ENCODE results near the gene APOBR. TPM values are rescaled to one million over a fixed set of nuclear protein-coding genes. Genes with fewer than 3 reads are reported as not detected.
A peak's percentile ranks its signal among the peaks of the same experiment; 100 is the strongest.

Gene APOBR
- total RNA-seq, 1 donor from 2014 or later, result 2.5 TPM

GRCh38 chr16:28491970-28492474 is 2.4 kb upstream of the APOBR start, which contains the start of gene CLN3:
Gene CLN3, minus strand, starts transcription at chr16:28492074. Its CDS starts 315 bp downstream, at chr16:28491759.
- DNase-seq (ENCODE audit: extremely low spot score in 2 of 2), result peak in 1 of 2 donors; percentile 94
- Histone ChIP-seq H3K27ac (peak within 1 kb of the TSS; percentile 80), H3K36me3 (peaks cover 0 to 20% of the 10 kb centered on the region in 2 donors), H3K9me3 (no peaks in the 10 kb centered on the region), H3K4me3 (peak within 1 kb of the TSS; percentile 85 to 95), H3K4me1 (peaks cover 22% of the 10 kb centered on the region), H3K27me3 (no peaks in the 10 kb centered on the region)
- TF ChIP-seq POLR2AphosphoS5 (IDR thresholded peaks at IDR 0.05; ENCODE audit: insufficient read depth in 1 of 2, low read depth in 1 of 2) (peak; percentile 84 to 96), CTCF (IDR thresholded peaks at IDR 0.05) (no peak), POLR2A (IDR thresholded peaks at IDR 0.05) (peak in 1 of 2 donors; percentile 36)
- intact Hi-C loops (cut with DNase I), result loop anchor here (5.0 kb wide), 2 partner anchors 45 to 60 kb away; partner anchors contain the start of genes NUPR1 and SGF29

GRCh38 chr16:28492511-28492910 is 1.9 kb upstream of the APOBR start:
- no peaks in the 10 kb centered on the region for H3K27me3 ChIP-seq
- DNase-seq (ENCODE audit: extremely low spot score in 2 of 2), result no peak
- peaks cover 0 to 18% of the 10 kb centered on the region in 2 donors for H3K36me3 ChIP-seq
- H3K4me3 ChIP-seq, result peak overlapping the region; percentile 85 to 95
- TF ChIP-seq CTCF (IDR thresholded peaks at IDR 0.05) (no peak), POLR2A (IDR thresholded peaks at IDR 0.05) (no peak), POLR2AphosphoS5 (IDR thresholded peaks at IDR 0.05; ENCODE audit: insufficient read depth in 1 of 2, low read depth in 1 of 2) (no peak)
- H3K9me3 ChIP-seq, result no peaks in the 10 kb centered on the region
- H3K27ac ChIP-seq, result peak overlapping the region; percentile 80
- intact Hi-C loops (cut with DNase I), result loop anchor here (5.0 kb wide), 2 partner anchors 45 to 60 kb away; partner anchors contain the start of genes NUPR1 and SGF29
- H3K4me1 ChIP-seq, result peaks cover 22% of the 10 kb centered on the region

GRCh38 chr16:28495098-28495793 is 803 bp downstream of the APOBR start:
- Histone ChIP-seq H3K9me3 (no peaks in the 10 kb centered on the region), H3K36me3 (no peaks in the 10 kb centered on the region), H3K4me1 (peaks cover 12% of the 10 kb centered on the region), H3K27ac (no peak overlapping the region), H3K27me3 (no peaks in the 10 kb centered on the region), H3K4me3 (peak overlapping the region in 1 of 2 donors; percentile 16)
- TF ChIP-seq POLR2AphosphoS5 (IDR thresholded peaks at IDR 0.05; ENCODE audit: insufficient read depth in 1 of 2, low read depth in 1 of 2), result no peak
- no peak for TF ChIP-seq POLR2A (IDR thresholded peaks at IDR 0.05)
- no peak for TF ChIP-seq CTCF (IDR thresholded peaks at IDR 0.05)
- intact Hi-C loops (cut with DNase I), result no loop called here
- DNase-seq (ENCODE audit: extremely low spot score in 2 of 2), result no peak

GRCh38 chr16:28495795-28496749 is 1.6 kb downstream of the APOBR start:
- intact Hi-C loops (cut with DNase I), result no loop called here
- Histone ChIP-seq H3K27me3 (no peaks in the 10 kb centered on the region), H3K4me3 (no peak overlapping the region), H3K27ac (no peak overlapping the region), H3K36me3 (no peaks in the 10 kb centered on the region), H3K4me1 (peaks cover 3% of the 10 kb centered on the region), H3K9me3 (no peaks in the 10 kb centered on the region)
- TF ChIP-seq POLR2AphosphoS5 (IDR thresholded peaks at IDR 0.05; ENCODE audit: insufficient read depth in 1 of 2, low read depth in 1 of 2) (no peak), POLR2A (IDR thresholded peaks at IDR 0.05) (no peak), CTCF (IDR thresholded peaks at IDR 0.05) (no peak)
- DNase-seq (ENCODE audit: extremely low spot score in 2 of 2), result no peak

Data from vagina (tissue), 2 donors.